ENCODE data around the gene CDH22. TPM values are rescaled to one million over a fixed set of nuclear protein-coding genes. Genes with fewer than 3 reads are reported as not detected.

CDH22 gene
- total RNA-seq, 1 donor from 2014 or later = 0.35 TPM

DNA sequence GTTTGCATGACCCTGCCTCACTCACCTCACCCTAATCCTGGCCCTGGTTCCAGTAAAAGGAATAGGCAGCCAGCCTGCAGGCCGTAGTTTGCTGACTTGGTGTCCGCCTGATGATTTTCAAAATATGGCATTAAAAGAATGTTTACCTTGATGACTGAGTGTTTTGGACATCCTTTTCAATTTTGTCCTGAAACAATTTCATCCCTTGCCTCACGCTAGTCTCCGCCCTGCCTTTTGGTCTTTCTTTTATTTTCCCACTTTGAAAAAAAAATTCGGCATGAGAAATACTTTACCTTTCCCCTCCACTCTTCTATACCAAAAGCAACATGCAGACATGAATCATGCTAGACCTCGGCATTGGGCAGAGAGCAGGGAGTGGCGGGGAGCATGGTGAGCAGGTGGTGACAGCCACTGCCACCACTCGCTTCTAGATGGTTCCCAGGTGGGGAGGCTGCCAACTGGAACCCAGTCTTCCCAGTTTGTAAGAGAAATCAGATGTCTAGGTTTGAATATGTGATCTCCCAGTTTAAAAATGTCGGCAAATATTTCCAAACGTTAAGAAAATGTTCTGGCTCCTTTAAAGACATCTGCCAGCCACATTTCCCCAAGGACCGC lies 180.8 kb downstream of the CDH22 start:
- DNase-seq (ENCODE audit: low spot score) = no peak

- DNase-seq (ENCODE audit: low spot score) = no peak
Observed at GRCh38 chr20:46126440-46127056, 181.8 kb downstream of the CDH22 start.

Other genes starting within 250 kb of the CDH22 start
- 23.3 TPM for gene NCOA5, start 218.5 kb downstream of the CDH22 start, total RNA-seq
- 17.3 TPM for gene CD40, start 190.2 kb downstream of the CDH22 start, total RNA-seq
- gene ELMO2, start 98.1 kb upstream of the CDH22 start, total RNA-seq = 62.1 TPM
- gene ZNF334, start 205.1 kb upstream of the CDH22 start, total RNA-seq = 0.90 TPM
- gene OCSTAMP, start 242.2 kb upstream of the CDH22 start, total RNA-seq = not detected